ENCODE measurements around the gene CLUH.

Gene CLUH

GRCh38 chr17:2688351-2689342, 22.9 kb downstream of the CLUH start:
- no peak for DNase-seq (ENCODE audit: low read depth)
- no peak for TF ChIP-seq CTCF (IDR thresholded peaks at IDR 0.05; ENCODE audit: low read depth, low read length)
- TF ChIP-seq MYC (IDR thresholded peaks at IDR 0.05; ENCODE audit: low read depth, low read length) = no peak
- no peak for TF ChIP-seq MAX (IDR thresholded peaks at IDR 0.05; ENCODE audit: low read depth, low read length)
- no peak for TF ChIP-seq POLR2A (IDR thresholded peaks at IDR 0.05; ENCODE audit: extremely low read depth, insufficient read length)
- no peak overlapping the region for H3K4me3 ChIP-seq (ENCODE audit: low read depth, low read length)

- no peak overlapping the region for H3K4me3 ChIP-seq (ENCODE audit: low read depth, low read length)
- DNase-seq (ENCODE audit: low read depth) = no peak
- TF ChIP-seq POLR2A (IDR thresholded peaks at IDR 0.05; ENCODE audit: extremely low read depth, insufficient read length) (no peak), CTCF (IDR thresholded peaks at IDR 0.05; ENCODE audit: low read depth, low read length) (no peak), MAX (IDR thresholded peaks at IDR 0.05; ENCODE audit: low read depth, low read length) (no peak), MYC (IDR thresholded peaks at IDR 0.05; ENCODE audit: low read depth, low read length) (no peak)
These were observed 24.5 kb downstream of the CLUH start for GRCh38 chr17:2687074-2687418.

- TF ChIP-seq POLR2A (IDR thresholded peaks at IDR 0.05; ENCODE audit: extremely low read depth, insufficient read length) (no peak), MYC (IDR thresholded peaks at IDR 0.05; ENCODE audit: low read depth, low read length) (no peak), CTCF (IDR thresholded peaks at IDR 0.05; ENCODE audit: low read depth, low read length) (no peak), MAX (IDR thresholded peaks at IDR 0.05; ENCODE audit: low read depth, low read length) (no peak)
- H3K4me3 ChIP-seq (ENCODE audit: low read depth, low read length) = no peak overlapping the region
- no peak for DNase-seq (ENCODE audit: low read depth)
These were observed 25.9 kb downstream of the CLUH start for GRCh38 chr17:2685696-2686095.

GRCh38 chr17:2684549-2684948, 27.0 kb downstream of the CLUH start:
- no peak overlapping the region for H3K4me3 ChIP-seq (ENCODE audit: low read depth, low read length)
- TF ChIP-seq MAX (IDR thresholded peaks at IDR 0.05; ENCODE audit: low read depth, low read length) (no peak), POLR2A (IDR thresholded peaks at IDR 0.05; ENCODE audit: extremely low read depth, insufficient read length) (no peak), CTCF (IDR thresholded peaks at IDR 0.05; ENCODE audit: low read depth, low read length) (no peak), MYC (IDR thresholded peaks at IDR 0.05; ENCODE audit: low read depth, low read length) (no peak)
- no peak for DNase-seq (ENCODE audit: low read depth)

GRCh38 chr17:2683912-2684311, 27.7 kb downstream of the CLUH start:
- H3K4me3 ChIP-seq (ENCODE audit: low read depth, low read length) = no peak overlapping the region
- TF ChIP-seq POLR2A (IDR thresholded peaks at IDR 0.05; ENCODE audit: extremely low read depth, insufficient read length) (no peak), CTCF (IDR thresholded peaks at IDR 0.05; ENCODE audit: low read depth, low read length) (no peak), MAX (IDR thresholded peaks at IDR 0.05; ENCODE audit: low read depth, low read length) (no peak)
- no peak for DNase-seq (ENCODE audit: low read depth)

Data from NB4 (cell line).